H1 (cell line): ENCODE data around the gene IL1RL1. TPM values are rescaled to one million over a fixed set of nuclear protein-coding genes. Genes with fewer than 3 reads are reported as not detected.

Source experiments
- CTCF ChIA-PET: fragments of 300-600 bp; sonication (Branson Sonifier 250); formaldehyde crosslinking; loops from one replicate; lab custom pipeline; 2021; ENCODE audit not compliant: partially characterized antibody; lab: Charles Lee
- POLR2A ChIA-PET: fragments of 300-600 bp; sonication (Branson Sonifier 250); formaldehyde crosslinking; loops from one replicate; lab custom pipeline; 2021; ENCODE audit warnings: inconsistent platforms; ENCODE audit not compliant: partially characterized antibody; lab: Charles Lee
- DNase-seq, 2 experiments: peaks; one replicate each; pipeline versions ENCODE4 v3.0.0 to v3.0.0-alpha.2; 2010 to 2022; ENCODE audit warnings: low spot score in 2 of 2, low read depth in 1 of 2, mixed read lengths in 1 of 2
- FAIRE-seq: peaks from 2 replicates; lab custom pipeline; 2011; peaks lifted over from hg19 to GRCh38; lab: Jason Lieb, UNC
- H2AFZ ChIP-seq: 2 replicates; pipeline ENCODE4 v1.8.1; 2012; ENCODE audit warnings: low read length, inconsistent platforms
- H2AK5ac ChIP-seq: 2 replicates; pipeline ENCODE4 v1.6.1; 2013; ENCODE audit warnings: low read depth, low read length
- H2BK120ac ChIP-seq: replicated peaks from 2 replicates; pipeline ENCODE3; 2013; ENCODE audit warnings: low read depth, low read length, inconsistent platforms
- H2BK12ac ChIP-seq: 2 replicates; pipeline ENCODE4 v1.6.1; 2013; ENCODE audit warnings: low read depth, low read length
- H2BK15ac ChIP-seq: 2 replicates; pipeline ENCODE4 v1.6.1; 2013; ENCODE audit warnings: low read length
- H2BK20ac ChIP-seq: 2 replicates; pipeline ENCODE4 v1.6.1; 2013; ENCODE audit warnings: low read length
- H2BK5ac ChIP-seq: 2 replicates; pipeline ENCODE4 v1.6.1; 2013; ENCODE audit warnings: low read depth, low read length
- H3K14ac ChIP-seq: 2 replicates; pipeline ENCODE4 v1.6.1; 2013; ENCODE audit warnings: inconsistent platforms; ENCODE audit not compliant: insufficient read length
- H3K18ac ChIP-seq: 2 replicates; pipeline ENCODE4 v1.6.1; 2013; ENCODE audit warnings: low read length; ENCODE audit errors: extremely low read depth
- H3K23ac ChIP-seq: 2 replicates; pipeline ENCODE4 v1.6.1; 2013; ENCODE audit warnings: inconsistent platforms; ENCODE audit not compliant: insufficient read length
- H3K23me2 ChIP-seq: 2 replicates; pipeline ENCODE4 v1.6.1; 2013; ENCODE audit warnings: low read depth, low read length
- H3K27ac ChIP-seq: 2 replicates; pipeline ENCODE4 v1.6.1; 2011; ENCODE audit warnings: low read depth, low read length, inconsistent platforms
- H3K27me3 ChIP-seq, 4 experiments: replicated peaks in 1 of 4; 1 replicate in 1 of 4; 2 replicates in 3 of 4; pipeline versions ENCODE4 v1.6.1 to v1.8.1; 2011 to 2013; ENCODE audit warnings: low read length in 3 of 4, mild to moderate bottlenecking in 3 of 4, inconsistent platforms in 2 of 4, mixed read lengths in 2 of 4, moderate library complexity in 1 of 4; ENCODE audit not compliant: control insufficient read depth in 3 of 4, insufficient read depth in 3 of 4; ENCODE audit errors: extremely low read depth in 1 of 4
- H3K36me3 ChIP-seq, 4 experiments: 2 replicates each; pipeline versions ENCODE4 v1.6.1 to v1.8.1; 2011 to 2013; ENCODE audit warnings: mild to moderate bottlenecking in 4 of 4, low read length in 3 of 4, moderate library complexity in 2 of 4, control low read depth in 1 of 4, inconsistent platforms in 1 of 4; ENCODE audit not compliant: insufficient read depth in 4 of 4, control insufficient read depth in 2 of 4
- H3K4ac ChIP-seq: replicated peaks from 2 replicates; pipeline ENCODE3; 2013; ENCODE audit warnings: low read length, low read depth, mixed read lengths, inconsistent platforms; ENCODE audit not compliant: insufficient read length
- H3K4me1 ChIP-seq, 4 experiments: replicated peaks in 1 of 4; 1 replicate in 1 of 4; 2 replicates in 3 of 4; pipeline versions ENCODE4 v1.6.1 to v1.8.1; 2011 to 2013; ENCODE audit warnings: low read length in 3 of 4, inconsistent platforms in 2 of 4, mixed read lengths in 1 of 4; ENCODE audit not compliant: insufficient read depth in 4 of 4, control insufficient read depth in 3 of 4
- H3K4me2 ChIP-seq, 2 experiments: 2 replicates each; pipeline versions ENCODE4 v1.6.1 to v1.8.1; 2011 to 2013; ENCODE audit warnings: low read depth in 2 of 2, low read length in 2 of 2, control low read depth in 1 of 2, inconsistent platforms in 1 of 2, mild to moderate bottlenecking in 1 of 2; ENCODE audit not compliant: insufficient read depth in 1 of 2
- H3K4me3 ChIP-seq, 4 experiments: fragments of 200-600, 300-600 bp in 1 of 4; sonication (generic), shearing (Covaris generic), sonication (Bioruptor Twin) in 1 of 4; 2 replicates each; pipeline versions ENCODE4 v1.5.1 to v1.8.1; 2011 to 2016; ENCODE audit warnings: low read length in 4 of 4, low read depth in 3 of 4, control low read depth in 2 of 4, inconsistent platforms in 2 of 4, mild to moderate bottlenecking in 2 of 4, mixed read lengths in 1 of 4, moderate library complexity in 1 of 4; ENCODE audit not compliant: insufficient read depth in 2 of 4; ENCODE audit errors: extremely low read depth in 1 of 4
- H3K56ac ChIP-seq: replicated peaks from 2 replicates; pipeline ENCODE3; 2013; ENCODE audit warnings: low read depth, mild to moderate bottlenecking, mixed read lengths, low read length, inconsistent platforms; ENCODE audit not compliant: insufficient read length
- H3K79me1 ChIP-seq: 2 replicates; pipeline ENCODE4 v1.6.1; 2013; ENCODE audit warnings: low read depth, low read length, control low read depth
- H3K79me2 ChIP-seq, 2 experiments: 2 replicates each; pipeline versions ENCODE4 v1.6.1 to v1.8.1; 2012 to 2013; ENCODE audit warnings: low read length in 2 of 2, mild to moderate bottlenecking in 2 of 2, inconsistent platforms in 1 of 2; ENCODE audit not compliant: insufficient read depth in 2 of 2, control insufficient read depth in 1 of 2
- H3K9ac ChIP-seq, 4 experiments: replicated peaks in 1 of 4; 1 replicate in 1 of 4; 2 replicates in 3 of 4; pipeline versions ENCODE4 v1.6.1 to v1.8.1; 2011 to 2013; ENCODE audit warnings: low read depth in 3 of 4, low read length in 3 of 4, control low read depth in 2 of 4, mild to moderate bottlenecking in 2 of 4, moderate library complexity in 2 of 4, inconsistent platforms in 1 of 4; ENCODE audit errors: extremely low read depth in 1 of 4
- H3K9me3 ChIP-seq, 2 experiments: 2 replicates each; pipeline versions ENCODE4 v1.6.1 to v1.8.1; 2012 to 2013; ENCODE audit warnings: mild to moderate bottlenecking in 2 of 2, moderate library complexity in 2 of 2, control low read depth in 1 of 2, inconsistent platforms in 1 of 2, low read depth in 1 of 2, low read length in 1 of 2, mixed read lengths in 1 of 2; ENCODE audit not compliant: insufficient read depth in 2 of 2
- H4K20me1 ChIP-seq, 2 experiments: replicated peaks in 1 of 2; 2 replicates each; pipeline versions ENCODE3 to v1.8.1; 2011 to 2013; ENCODE audit warnings: inconsistent platforms in 2 of 2, low read length in 2 of 2, mild to moderate bottlenecking in 1 of 2; ENCODE audit not compliant: insufficient read depth in 2 of 2, control insufficient read depth in 1 of 2
- H4K5ac ChIP-seq: 2 replicates; pipeline ENCODE4 v1.6.1; 2013; ENCODE audit warnings: low read length, low read depth, mixed read lengths, inconsistent platforms; ENCODE audit not compliant: insufficient read length
- H4K8ac ChIP-seq: 2 replicates; pipeline ENCODE4 v1.8.0; 2013; ENCODE audit warnings: mild to moderate bottlenecking, moderate library complexity, low read length, inconsistent platforms; ENCODE audit not compliant: insufficient read depth; ENCODE audit errors: extremely low read depth
- H4K91ac ChIP-seq: replicated peaks from 2 replicates; pipeline ENCODE3; 2013; ENCODE audit warnings: low read length, mixed read lengths, inconsistent platforms; ENCODE audit not compliant: insufficient read length
- HDAC2 ChIP-seq, 2 experiments: fragments of 300-600 bp in 1 of 2; sonication (generic) in 1 of 2; IDR thresholded peaks; 2 replicates each; pipeline ENCODE4 v1.6.1; 2011 to 2012; ENCODE audit warnings: low read depth in 2 of 2, low read length in 2 of 2, mild to moderate bottlenecking in 2 of 2, moderate library complexity in 2 of 2, borderline replicate concordance in 1 of 2, inconsistent platforms in 1 of 2
- JUND ChIP-seq: IDR thresholded peaks from 2 replicates; pipeline ENCODE4 v1.6.1; 2011; ENCODE audit warnings: mild to moderate bottlenecking, improper control_type of control experiment, low read length
- MAFK ChIP-seq: IDR thresholded peaks from 2 replicates; pipeline ENCODE4 v1.6.1; 2012; ENCODE audit warnings: low read depth, mild to moderate bottlenecking, improper control_type of control experiment, low read length
- POLR2A ChIP-seq, 2 experiments: IDR thresholded peaks; 1 replicate in 1 of 2; 2 replicates in 1 of 2; pipeline ENCODE4 v1.6.1; 2011; ENCODE audit warnings: low read depth in 2 of 2, low read length in 2 of 2, mild to moderate bottlenecking in 2 of 2; ENCODE audit errors: control extremely low read depth in 1 of 2
- RBBP5 ChIP-seq: IDR thresholded peaks from 2 replicates; pipeline ENCODE4 v1.7.1; 2012; ENCODE audit warnings: low read depth, mild to moderate bottlenecking, inconsistent platforms, low read length, moderate library complexity, borderline replicate concordance
- RXRA ChIP-seq: IDR thresholded peaks from 2 replicates; pipeline ENCODE4 v1.6.1; 2011; ENCODE audit warnings: low read depth, mild to moderate bottlenecking, low read length, moderate library complexity; ENCODE audit not compliant: insufficient read depth
- SIN3A ChIP-seq, 2 experiments: IDR thresholded peaks in 1 of 2; conservative IDR thresholded peaks in 1 of 2; 2 replicates each; pipeline ENCODE4 v1.6.1; 2011 to 2012; ENCODE audit warnings: low read length in 2 of 2, improper control_type of control experiment in 1 of 2, low read depth in 1 of 2, mild to moderate bottlenecking in 1 of 2
- SIRT6 ChIP-seq: IDR thresholded peaks from one replicate; pipeline ENCODE4 v1.7.1; 2012; ENCODE audit warnings: low read length, inconsistent platforms
- SP2 ChIP-seq: IDR thresholded peaks from 2 replicates; pipeline ENCODE4 v1.6.1; 2012; ENCODE audit warnings: mild to moderate bottlenecking, low read length, inconsistent platforms
- TAF1 ChIP-seq: IDR thresholded peaks from 2 replicates; pipeline ENCODE4 v1.6.1; 2011; ENCODE audit warnings: mild to moderate bottlenecking, low read depth, low read length
- TEAD4 ChIP-seq: IDR thresholded peaks from 2 replicates; pipeline ENCODE4 v1.6.1; 2012; ENCODE audit warnings: low read depth, low read length, inconsistent platforms, mixed read lengths
- WGBS, 2 experiments: shearing (Covaris generic) in 1 of 2; methylation state at CpG; one replicate each; pipeline versions ENCODE4 v1.1.6 to v1.1.7; 2013 to 2015; ENCODE audit warnings: low lambda C conversion rate in 2 of 2, mixed read lengths in 2 of 2, inconsistent platforms in 1 of 2, low coverage in 1 of 2, missing lambda C conversion rate in 1 of 2; ENCODE audit not compliant: insufficient replicate concordance in 2 of 2, insufficient coverage in 1 of 2, insufficient read length in 1 of 2; ENCODE audit errors: extremely low coverage in 1 of 2, missing lambda C conversion rate in 1 of 2; 5-methylcytosine and 5-hydroxymethylcytosine counted together
- polyA plus RNA-seq, 7 experiments: library from polyadenylated mRNA; depleted of rRNA in 3 of 7; stranded (reverse) in 5 of 7; unstranded in 2 of 7; fragments of >200 nt in 5 of 7; fragments of 200-250 nt in 2 of 7; gene quantifications; 1 replicate in 5 of 7; 2 replicates in 1 of 7; 4 replicates in 1 of 7; pipeline versions ENCODE4 v1.2.1 to v1.2.3, GENCODE V29; 2011 to 2013; ENCODE audit warnings: missing spikeins in 2 of 7, mixed read lengths in 2 of 7
- total RNA-seq: library from RNA; stranded (reverse); fragmentation: NEBNext Ultra II Directional; extraction: Animal tissue kit (Norgen Biotek cat#: 25700); gene quantifications from 2 replicates; pipeline ENCODE4 v1.2.1, GENCODE V29; 2021
- TF ChIP-seq, protein P1 (sequence below): IDR thresholded peaks from 2 replicates; pipeline ENCODE4 v1.6.1; 2012; ENCODE audit warnings: inconsistent platforms
- TF ChIP-seq, protein P2 (sequence below): IDR thresholded peaks from 2 replicates; pipeline ENCODE4 v1.6.1; 2011; ENCODE audit warnings: low read length, improper control_type of control experiment

The IL1RL1 gene
- total and polyA plus RNA-seq, 2 of the 8 experiments (the other 6 are each of a cell fraction or from before 2014, with no cell fraction given), result not detected

DNA sequence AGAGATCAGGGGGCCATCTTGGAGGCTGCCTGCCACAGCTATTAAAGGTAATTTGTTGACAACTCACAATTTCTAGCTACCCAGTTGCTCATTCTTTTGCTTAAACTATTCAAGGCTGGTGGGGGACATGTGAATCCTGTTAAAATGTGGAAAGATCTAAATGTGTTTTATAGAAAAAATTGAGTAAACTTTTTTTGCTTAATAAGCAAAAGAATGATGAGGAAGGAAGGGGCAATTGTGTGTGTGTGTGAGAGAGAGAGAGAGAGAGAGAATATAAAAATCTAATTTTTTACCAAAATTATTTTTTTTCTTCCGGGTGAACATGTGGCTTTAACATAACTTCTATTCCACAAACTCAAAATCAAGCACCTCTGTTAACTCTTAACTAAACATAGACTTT, 5.2 kb upstream of the IL1RL1 start:
- H3K18ac ChIP-seq, result no peak overlapping the region
- H3K27me3 ChIP-seq, result no peaks in the 10 kb centered on the region
- ChIA-PET POLR2A (no interaction called here), CTCF (interaction anchor here (0.7 kb wide), 1 partner anchor 184 kb away, joined by 3 read pairs; no protein-coding TSS in a partner anchor)
- DNase-seq (no peak), FAIRE-seq (no peak)
- no peak overlapping the region for H3K27ac ChIP-seq
- no peak overlapping the region for H2BK12ac ChIP-seq
- no peak overlapping the region for H3K23ac ChIP-seq
- no peak overlapping the region for H3K56ac ChIP-seq
- WGBS, 2 experiments, result 100% methylated on average over 1 of the region's 1 CpG; no CpG with 5 or more reads in 1 of the 2 experiments
- H4K20me1 ChIP-seq, result no peaks in the 10 kb centered on the region
- H2AFZ ChIP-seq, result no peak overlapping the region
- H3K4me1 ChIP-seq, result no peaks in the 10 kb centered on the region
- H3K14ac ChIP-seq, result no peak overlapping the region
- H2BK5ac ChIP-seq, result no peak overlapping the region
- no peak overlapping the region for H3K4me2 ChIP-seq
- no peak overlapping the region for H3K9ac ChIP-seq
- H3K4me3 ChIP-seq, result no peak overlapping the region
- H2BK20ac ChIP-seq, result no peak overlapping the region
- H3K4ac ChIP-seq, result no peak overlapping the region
- no peaks in the 10 kb centered on the region for H3K79me2 ChIP-seq
- no peak overlapping the region for H2AK5ac ChIP-seq
- H3K23me2 ChIP-seq, result no peaks in the 10 kb centered on the region
- no peak overlapping the region for H2BK120ac ChIP-seq
- H4K5ac ChIP-seq, result no peak overlapping the region
- H4K8ac ChIP-seq, result no peak overlapping the region
- H3K36me3 ChIP-seq, result no peaks in the 10 kb centered on the region
- no peaks in the 10 kb centered on the region for H3K79me1 ChIP-seq
- H3K9me3 ChIP-seq, result no peaks in the 10 kb centered on the region
- no peak overlapping the region for H4K91ac ChIP-seq
- no peak overlapping the region for H2BK15ac ChIP-seq
- TF ChIP-seq TAF1, result no peak
- TF ChIP-seq, protein P1, sequence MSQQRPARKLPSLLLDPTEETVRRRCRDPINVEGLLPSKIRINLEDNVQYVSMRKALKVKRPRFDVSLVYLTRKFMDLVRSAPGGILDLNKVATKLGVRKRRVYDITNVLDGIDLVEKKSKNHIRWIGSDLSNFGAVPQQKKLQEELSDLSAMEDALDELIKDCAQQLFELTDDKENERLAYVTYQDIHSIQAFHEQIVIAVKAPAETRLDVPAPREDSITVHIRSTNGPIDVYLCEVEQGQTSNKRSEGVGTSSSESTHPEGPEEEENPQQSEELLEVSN, result no peak
- TF ChIP-seq POLR2A (IDR thresholded peaks at IDR 0.05; ENCODE audit: control extremely low read depth in 1 of 2, low read depth in 2 of 2, low read length in 2 of 2), result no peak
- no peak for TF ChIP-seq HDAC2 (IDR thresholded peaks at IDR 0.05; ENCODE audit: borderline replicate concordance in 1 of 2, low read depth in 2 of 2, low read length in 2 of 2)
- no peak for TF ChIP-seq TEAD4
- no peak for TF ChIP-seq RXRA
- TF ChIP-seq JUND, result no peak
- TF ChIP-seq SIN3A (conservative IDR thresholded peaks at IDR 0.05 in 1 of 2, IDR thresholded peaks at IDR 0.05 in 1 of 2; ENCODE audit: low read depth in 1 of 2, low read length in 2 of 2), result no peak
- TF ChIP-seq, protein P2, sequence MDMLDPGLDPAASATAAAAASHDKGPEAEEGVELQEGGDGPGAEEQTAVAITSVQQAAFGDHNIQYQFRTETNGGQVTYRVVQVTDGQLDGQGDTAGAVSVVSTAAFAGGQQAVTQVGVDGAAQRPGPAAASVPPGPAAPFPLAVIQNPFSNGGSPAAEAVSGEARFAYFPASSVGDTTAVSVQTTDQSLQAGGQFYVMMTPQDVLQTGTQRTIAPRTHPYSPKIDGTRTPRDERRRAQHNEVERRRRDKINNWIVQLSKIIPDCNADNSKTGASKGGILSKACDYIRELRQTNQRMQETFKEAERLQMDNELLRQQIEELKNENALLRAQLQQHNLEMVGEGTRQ, result no peak
- TF ChIP-seq RBBP5, result no peak
- no peak for TF ChIP-seq SP2
- TF ChIP-seq MAFK, result no peak
- no peak for TF ChIP-seq SIRT6
